ENCODE results near the gene ZBTB46.

Gene ZBTB46

GRCh38 chr20:63742381-63743024 is 88.6 kb downstream of the ZBTB46 start:
- no peak for DNase-seq (ENCODE audit: low read depth, low spot score)
- H3K4me3 ChIP-seq (ENCODE audit: low read length) = no peak overlapping the region

- H3K4me3 ChIP-seq (ENCODE audit: low read length) = no peak overlapping the region
Measured at GRCh38 chr20:63741676-63742380, 89.2 kb downstream of the ZBTB46 start.

GRCh38 chr20:63741354-63741675 is 89.7 kb downstream of the ZBTB46 start:
- H3K4me3 ChIP-seq (ENCODE audit: low read length) = no peak overlapping the region
- DNase-seq (ENCODE audit: low read depth, low spot score) = no peak

More at GRCh38 chr20:63741676-63742380, 89.2 kb downstream of the ZBTB46 start:
- DNase-seq (ENCODE audit: low read depth, low spot score) = no peak

GRCh38 chr20:63740627-63741353 is 90.3 kb downstream of the ZBTB46 start:
- H3K4me3 ChIP-seq (ENCODE audit: low read length) = no peak overlapping the region
- no peak for DNase-seq (ENCODE audit: low read depth, low spot score)

GRCh38 chr20:63740070-63740626 is 90.9 kb downstream of the ZBTB46 start:
- DNase-seq (ENCODE audit: low read depth, low spot score) = no peak
- H3K4me3 ChIP-seq (ENCODE audit: low read length) = no peak overlapping the region

GRCh38 chr20:63739130-63740069 is 91.7 kb downstream of the ZBTB46 start, which contains the start of gene SLC2A4RG:
SLC2A4RG (plus strand) TSS chr20:63739776; CDS start chr20:63739913, 137 bp downstream.
- no peak for DNase-seq (ENCODE audit: low read depth, low spot score)
- H3K4me3 ChIP-seq (ENCODE audit: low read length) = peak within 1 kb of the TSS; percentile 93

- H3K4me3 ChIP-seq (ENCODE audit: low read length) = peak overlapping the region; percentile 93
- DNase-seq (ENCODE audit: low read depth, low spot score) = no peak
Measured at GRCh38 chr20:63738687-63739129, 92.4 kb downstream of the ZBTB46 start.

GRCh38 chr20:63737945-63738686 is 92.9 kb downstream of the ZBTB46 start:
- no peak for DNase-seq (ENCODE audit: low read depth, low spot score)
- H3K4me3 ChIP-seq (ENCODE audit: low read length) = peak overlapping the region; percentile 93

- no peak for DNase-seq (ENCODE audit: low read depth, low spot score)
- H3K4me3 ChIP-seq (ENCODE audit: low read length) = peak overlapping the region; percentile 93
Measured at GRCh38 chr20:63737695-63737944, 93.4 kb downstream of the ZBTB46 start.

- DNase-seq (ENCODE audit: low read depth, low spot score) = no peak
- peak overlapping the region; percentile 93 for H3K4me3 ChIP-seq (ENCODE audit: low read length)
Measured at GRCh38 chr20:63736893-63737694, 94.0 kb downstream of the ZBTB46 start.

GRCh38 chr20:63735859-63736718 is 95.0 kb downstream of the ZBTB46 start, which contains the start of gene LIME1:
LIME1 (plus strand) TSS chr20:63736664; CDS start chr20:63737550, 886 bp downstream.
- peak within 1 kb of the TSS; percentile 93 for H3K4me3 ChIP-seq (ENCODE audit: low read length)
- peak; percentile 90 for DNase-seq (ENCODE audit: low read depth, low spot score)

- 0 out of 2 replicates have a peak overlapping the region, but pooled peaks have one; percentile 93 for H3K4me3 ChIP-seq (ENCODE audit: low read length)
- DNase-seq (ENCODE audit: low read depth, low spot score) = no peak
Measured at GRCh38 chr20:63734946-63735858, 95.9 kb downstream of the ZBTB46 start.

GRCh38 chr20:63734111-63734945 is 96.7 kb downstream of the ZBTB46 start:
- no peak for DNase-seq (ENCODE audit: low read depth, low spot score)

GRCh38 chr20:63733579-63734081 is 97.4 kb downstream of the ZBTB46 start:
- DNase-seq (ENCODE audit: low read depth, low spot score) = no peak
- H3K4me3 ChIP-seq (ENCODE audit: low read length) = no peak overlapping the region

More at GRCh38 chr20:63734111-63734945, 96.7 kb downstream of the ZBTB46 start:
- H3K4me3 ChIP-seq (ENCODE audit: low read length) = no peak overlapping the region
